CD8-positive, alpha-beta memory T cell (primary cell): Measurements from ENCODE around the gene HNRNPH1. TPM values are rescaled to one million over a fixed set of nuclear protein-coding genes. Genes with fewer than 3 reads are reported as not detected.
A peak's percentile ranks its signal among the peaks of the same experiment; 100 is the strongest.

ENCODE experiments used
- CTCF ChIA-PET: fragments of 350-600 bp; sonication (Branson Sonifier 250); formaldehyde crosslinking; loops from one replicate; lab custom pipeline; 2021; ENCODE audit warnings: antibody characterized with exemption; lab: Charles Lee
- POLR2A ChIA-PET: fragments of 350-600 bp; sonication (Branson Sonifier 250); formaldehyde crosslinking; loops from one replicate; lab custom pipeline; 2021; ENCODE audit warnings: antibody characterized with exemption; lab: Charles Lee
- DNase-seq, 5 donors: peaks; one replicate each; pipeline versions ENCODE4 v3.0.0 to v3.0.0-alpha.2; 2020 to 2022; ENCODE audit warnings: mixed read lengths in 1 of 5
- H3K27ac ChIP-seq: one replicate; pipeline ENCODE4 v1.7.0; 2013; ENCODE audit warnings: low read depth, mild to moderate bottlenecking, low read length, moderate library complexity
- H3K27me3 ChIP-seq: 2 replicates; pipeline ENCODE4 v1.7.0; 2013; ENCODE audit warnings: low read length, mild to moderate bottlenecking; ENCODE audit not compliant: insufficient read depth, poor library complexity, severe bottlenecking
- H3K36me3 ChIP-seq: 2 replicates; pipeline ENCODE4 v1.7.0; 2013; ENCODE audit warnings: mild to moderate bottlenecking, low read length, moderate library complexity; ENCODE audit not compliant: insufficient read depth
- H3K4me1 ChIP-seq: 2 replicates; pipeline ENCODE4 v1.7.0; 2013; ENCODE audit warnings: mild to moderate bottlenecking, low read length, moderate library complexity; ENCODE audit not compliant: insufficient read depth
- H3K4me3 ChIP-seq: 2 replicates; pipeline ENCODE4 v1.7.0; 2013; ENCODE audit warnings: mild to moderate bottlenecking, low read length
- H3K9me3 ChIP-seq: 2 replicates; pipeline ENCODE4 v1.7.0; 2013; ENCODE audit warnings: mild to moderate bottlenecking, low read length
- H3K27ac Mint-ChIP-seq, 8 donors: one replicate each; pipeline ENCODE4 v1.8.0; 2020 to 2021; ENCODE audit warnings: mixed read lengths in 8 of 8, mild to moderate bottlenecking in 6 of 8, inconsistent platforms in 3 of 8, moderate library complexity in 3 of 8
- H3K27me3 Mint-ChIP-seq, 2 donors: one replicate each; pipeline ENCODE4 v1.8.0; 2020 to 2021; ENCODE audit warnings: mixed read lengths in 2 of 2, mild to moderate bottlenecking in 1 of 2, moderate library complexity in 1 of 2
- H3K36me3 Mint-ChIP-seq, 3 donors: one replicate each; pipeline ENCODE4 v1.8.0; 2020 to 2021; ENCODE audit warnings: mixed read lengths in 3 of 3, inconsistent platforms in 1 of 3, mild to moderate bottlenecking in 1 of 3
- H3K4me1 Mint-ChIP-seq, 3 donors: one replicate each; pipeline ENCODE4 v1.8.0; 2020 to 2021; ENCODE audit warnings: mixed read lengths in 3 of 3, inconsistent platforms in 1 of 3, mild to moderate bottlenecking in 1 of 3
- H3K4me3 Mint-ChIP-seq, 7 donors: one replicate each; pipeline ENCODE4 v1.8.0; 2020 to 2021; ENCODE audit warnings: mixed read lengths in 7 of 7, mild to moderate bottlenecking in 6 of 7, moderate library complexity in 4 of 7, inconsistent platforms in 2 of 7
- H3K9me3 Mint-ChIP-seq, 5 donors: one replicate each; pipeline ENCODE4 v1.8.0; 2020 to 2022; ENCODE audit warnings: mixed read lengths in 5 of 5, mild to moderate bottlenecking in 3 of 5, moderate library complexity in 2 of 5, inconsistent platforms in 1 of 5
- polyA plus RNA-seq: library from polyadenylated mRNA; unstranded; fragments of 300-500 nt; fragmentation: Illumina TruSeq; gene quantifications from one replicate; pipeline ENCODE4 v1.2.3, GENCODE V29; 2021
- total RNA-seq, 2 experiments: library from RNA; stranded (reverse); gene quantifications; one replicate each; pipeline ENCODE4 v1.2.3, GENCODE V29; 2021

The HNRNPH1 gene
- total and polyA plus RNA-seq, 3 experiments from 2014 or later, result 103 to 961 (median 929) TPM

DNA sequence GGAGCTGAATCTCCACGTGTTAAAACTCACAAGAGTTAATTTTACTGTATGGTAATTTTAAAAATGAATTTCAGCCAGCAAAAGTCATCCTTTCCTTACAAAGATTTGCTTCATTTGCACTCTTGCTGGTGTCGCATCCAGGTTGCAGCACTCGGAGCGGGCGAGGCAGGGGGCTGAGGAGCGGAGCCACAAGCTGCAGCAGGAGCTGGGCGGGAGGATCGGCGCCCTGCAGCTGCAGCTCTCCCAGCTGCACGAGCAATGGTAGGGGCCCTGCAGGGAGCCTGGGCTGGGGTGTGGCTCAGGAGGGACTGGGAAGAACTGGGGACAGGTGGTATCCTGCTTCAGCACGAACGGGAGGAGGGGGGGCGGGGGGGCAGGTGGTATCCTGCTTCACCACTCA is 27.1 kb downstream of the HNRNPH1 start:
- CTCF ChIA-PET, result interaction anchor here (1.0 to 1.3 kb wide), 2 partner anchors 17 to 24 kb away, joined by 3 read pairs; no protein-coding TSS in a partner anchor
- no peak overlapping the region for H3K4me3 ChIP-seq
- no peak overlapping the region for H3K27ac ChIP-seq

DNA sequence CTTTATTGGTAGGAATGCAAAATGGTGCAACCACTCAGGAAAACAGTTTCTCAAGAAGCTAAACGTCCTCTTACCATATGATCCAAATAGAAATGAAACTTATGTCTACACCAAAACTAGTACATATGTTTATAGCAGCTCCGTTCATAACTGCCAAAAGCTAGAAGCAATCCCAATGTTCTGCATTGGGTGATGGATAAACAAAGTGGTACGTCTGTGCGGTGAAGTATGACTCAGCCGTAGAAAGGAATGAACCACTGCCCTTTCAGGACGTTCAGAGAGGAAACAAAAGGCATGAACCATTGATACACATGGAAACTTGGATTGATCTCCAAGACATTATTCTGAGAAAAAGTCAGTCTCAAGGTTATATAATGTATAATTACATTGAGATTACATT is 27.6 kb downstream of the HNRNPH1 start:
- H3K4me1 Mint-ChIP-seq, result peaks cover 0 to 1% (median 0%) of the 10 kb centered on the region in 3 donors
- Histone ChIP-seq H3K36me3 (peaks cover 33% of the 10 kb centered on the region), H3K4me3 (no peak overlapping the region), H3K27ac (no peak overlapping the region), H3K27me3 (no peaks in the 10 kb centered on the region), H3K9me3 (no peaks in the 10 kb centered on the region), H3K4me1 (no peaks in the 10 kb centered on the region)
- H3K9me3 Mint-ChIP-seq, result no peaks in the 10 kb centered on the region
- no peaks in the 10 kb centered on the region for H3K27me3 Mint-ChIP-seq
- H3K36me3 Mint-ChIP-seq, result peaks cover 14 to 81% (median 26%) of the 10 kb centered on the region in 3 donors
- ChIA-PET POLR2A (no interaction called here), CTCF (interaction anchor here (1.0 to 1.3 kb wide), 2 partner anchors 17 to 24 kb away, joined by 3 read pairs; no protein-coding TSS in a partner anchor)
- DNase-seq, result no peak
- H3K4me3 Mint-ChIP-seq, result no peak overlapping the region
- peak overlapping the region in 1 of 8 donors; percentile 35 for H3K27ac Mint-ChIP-seq

More for the DNA sequence above, 27.1 kb downstream of the HNRNPH1 start:
- H3K4me1 Mint-ChIP-seq, result peaks cover 0 to 1% (median 0%) of the 10 kb centered on the region in 3 donors
- Histone ChIP-seq H3K36me3 (peaks cover 33% of the 10 kb centered on the region), H3K9me3 (no peaks in the 10 kb centered on the region), H3K4me1 (no peaks in the 10 kb centered on the region), H3K27me3 (no peaks in the 10 kb centered on the region)
- POLR2A ChIA-PET, result no interaction called here
- H3K27ac Mint-ChIP-seq, result no peak overlapping the region
- no peaks in the 10 kb centered on the region for H3K9me3 Mint-ChIP-seq
- no peaks in the 10 kb centered on the region for H3K27me3 Mint-ChIP-seq
- H3K36me3 Mint-ChIP-seq, result peaks cover 14 to 83% (median 26%) of the 10 kb centered on the region in 3 donors
- H3K4me3 Mint-ChIP-seq, result no peak overlapping the region
- no peak for DNase-seq

DNA sequence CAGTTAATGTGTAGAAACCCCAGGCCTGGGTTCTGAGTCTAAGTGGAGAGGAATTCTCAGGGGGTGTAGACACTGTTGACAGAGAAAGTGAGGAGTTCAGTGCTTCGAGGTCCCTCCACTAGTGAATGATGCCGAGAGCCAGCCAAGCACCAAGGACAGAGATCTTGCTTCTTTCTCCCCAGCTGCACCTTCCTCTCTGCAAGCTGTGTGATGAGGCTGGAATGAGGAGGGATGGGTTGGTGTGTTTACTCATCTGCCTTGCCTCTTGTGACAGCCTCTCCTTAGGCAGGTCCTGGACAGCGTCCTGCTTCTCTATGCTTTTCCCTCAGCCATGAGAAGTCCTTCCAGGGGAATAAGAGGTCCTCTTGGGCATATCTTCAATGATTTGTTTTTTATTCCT is 35.3 kb downstream of the HNRNPH1 start:
- H3K27ac ChIP-seq, result no peak overlapping the region
- no peaks in the 10 kb centered on the region for H3K9me3 ChIP-seq
- no peak for DNase-seq
- no peaks in the 10 kb centered on the region for H3K27me3 ChIP-seq
- Mint-ChIP-seq H3K27ac (peak overlapping the region in 3 of 8 donors; percentile 30 to 67 (median 43)), H3K4me1 (no peaks in the 10 kb centered on the region), H3K4me3 (no peak overlapping the region), H3K36me3 (peaks cover 11 to 71% (median 21%) of the 10 kb centered on the region in 3 donors), H3K9me3 (no peaks in the 10 kb centered on the region), H3K27me3 (no peaks in the 10 kb centered on the region)
- ChIA-PET CTCF (no interaction called here), POLR2A (no interaction called here)
- H3K36me3 ChIP-seq, result peaks cover 12% of the 10 kb centered on the region
- no peak overlapping the region for H3K4me3 ChIP-seq
- no peaks in the 10 kb centered on the region for H3K4me1 ChIP-seq

DNA sequence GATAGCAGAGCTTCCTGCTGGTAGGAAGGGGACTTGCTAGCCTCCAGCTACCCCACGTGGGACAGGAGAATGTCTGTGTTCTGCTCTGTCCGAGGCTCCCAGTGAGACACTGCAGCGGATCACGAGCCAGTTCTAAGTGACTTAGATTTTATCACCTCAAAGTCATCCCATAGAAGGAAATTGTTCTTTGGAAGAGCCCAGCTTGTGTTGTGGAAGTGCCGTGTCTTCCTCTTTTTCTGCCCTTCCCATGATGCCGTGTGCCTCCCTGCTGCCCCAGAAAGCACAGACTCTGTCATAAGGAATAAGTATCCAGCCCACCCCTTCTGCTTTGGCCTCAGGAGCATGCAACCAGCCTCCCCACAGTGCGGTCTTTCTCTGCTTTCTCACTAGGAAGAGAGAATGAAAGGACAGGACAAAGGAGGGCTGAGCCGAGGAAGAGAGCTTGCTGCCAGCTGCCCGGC is 37.5 kb downstream of the HNRNPH1 start:
- no peak overlapping the region for H3K27ac ChIP-seq
- Mint-ChIP-seq H3K9me3 (no peaks in the 10 kb centered on the region), H3K27ac (peak overlapping the region in 1 of 8 donors; percentile 12), H3K27me3 (peaks cover 0 to 1% of the 10 kb centered on the region in 2 donors), H3K36me3 (peaks cover 4 to 67% (median 11%) of the 10 kb centered on the region in 3 donors), H3K4me1 (no peaks in the 10 kb centered on the region), H3K4me3 (no peak overlapping the region)
- no peak overlapping the region for H3K4me3 ChIP-seq
- no peaks in the 10 kb centered on the region for H3K4me1 ChIP-seq
- H3K9me3 ChIP-seq, result no peaks in the 10 kb centered on the region
- DNase-seq, result no peak
- POLR2A ChIA-PET, result no interaction called here
- peaks cover 4% of the 10 kb centered on the region for H3K36me3 ChIP-seq
- H3K27me3 ChIP-seq, result no peaks in the 10 kb centered on the region
- CTCF ChIA-PET, result no interaction called here

DNA sequence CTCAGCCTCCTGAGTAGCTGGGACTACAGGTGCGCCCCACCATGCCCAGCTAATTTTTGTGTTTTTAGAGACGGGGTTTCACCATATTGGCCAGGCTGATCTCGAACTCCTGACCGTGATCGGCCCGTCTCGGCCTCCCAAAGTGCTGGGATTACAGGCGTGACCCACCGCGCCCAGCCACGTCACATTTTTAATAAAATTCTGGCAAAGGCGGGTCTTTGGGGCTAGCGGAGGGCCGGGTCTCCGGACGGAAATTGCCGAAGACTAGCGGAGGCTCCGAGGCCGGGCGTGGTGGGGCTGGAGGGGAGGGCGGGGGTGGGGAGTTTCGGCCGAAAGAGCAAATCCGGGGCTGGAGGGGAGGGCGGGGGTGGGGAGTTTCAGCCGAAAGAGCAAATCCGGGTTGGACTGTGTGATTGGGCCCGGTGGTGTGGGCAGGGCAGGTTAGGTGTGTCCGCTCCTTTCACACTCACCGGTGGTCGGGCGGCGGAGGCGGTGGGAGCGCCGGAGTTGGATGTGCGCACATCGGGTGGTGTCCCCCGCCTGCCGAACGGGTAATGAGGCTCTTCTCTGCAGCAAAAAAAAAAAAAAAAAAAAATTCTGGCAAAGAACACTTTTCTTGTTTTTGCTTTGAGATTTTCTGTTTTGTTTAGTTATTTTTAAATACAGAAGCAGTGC is 46.0 kb downstream of the HNRNPH1 start:
- CTCF ChIA-PET, result interaction anchor here (1.1 kb wide), 1 partner anchor 14 kb away, joined by 3 read pairs; no protein-coding TSS in a partner anchor
- POLR2A ChIA-PET, result no interaction called here
- peaks cover 0 to 64% (median 6%) of the 10 kb centered on the region in 3 donors for H3K36me3 Mint-ChIP-seq
- H3K4me1 Mint-ChIP-seq, result no peaks in the 10 kb centered on the region
- no peak for DNase-seq
- H3K27me3 ChIP-seq, result no peaks in the 10 kb centered on the region
- no peaks in the 10 kb centered on the region for H3K9me3 Mint-ChIP-seq
- no peak overlapping the region for H3K4me3 ChIP-seq
- H3K27ac ChIP-seq, result no peak overlapping the region
- no peaks in the 10 kb centered on the region for H3K9me3 ChIP-seq
- no peak overlapping the region for H3K27ac Mint-ChIP-seq
- H3K4me1 ChIP-seq, result no peaks in the 10 kb centered on the region
- H3K36me3 ChIP-seq, result peaks cover 10% of the 10 kb centered on the region
- peaks cover 0 to 1% of the 10 kb centered on the region in 2 donors for H3K27me3 Mint-ChIP-seq
- no peak overlapping the region for H3K4me3 Mint-ChIP-seq

DNA sequence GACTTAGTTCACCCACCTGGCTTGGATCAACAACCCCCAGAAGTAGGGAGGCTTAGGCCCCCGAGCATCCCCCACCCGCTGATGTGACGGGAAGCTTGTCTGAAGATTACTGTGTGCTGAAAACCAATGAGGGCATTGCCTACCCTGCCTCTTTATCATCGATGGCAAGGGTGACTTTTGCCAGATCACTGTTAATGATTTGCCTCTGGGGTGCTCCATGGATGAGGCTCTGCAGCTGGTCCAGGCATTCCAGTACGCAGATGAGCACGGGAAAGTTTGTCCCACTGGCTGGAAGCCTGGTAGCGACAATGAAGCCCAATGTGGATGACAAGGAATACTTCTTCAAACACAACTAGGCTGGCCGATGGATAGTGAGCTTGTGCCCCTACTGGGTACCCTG is 51.1 kb downstream of the HNRNPH1 start:
- Mint-ChIP-seq H3K4me1 (peaks cover 0 to 2% (median 0%) of the 10 kb centered on the region in 3 donors), H3K27ac (peak overlapping the region in 1 of 8 donors; percentile 19), H3K36me3 (peaks cover 0 to 72% (median 14%) of the 10 kb centered on the region in 3 donors), H3K27me3 (no peaks in the 10 kb centered on the region), H3K4me3 (no peak overlapping the region), H3K9me3 (no peaks in the 10 kb centered on the region)
- Histone ChIP-seq H3K4me3 (no peak overlapping the region), H3K27me3 (no peaks in the 10 kb centered on the region), H3K4me1 (no peaks in the 10 kb centered on the region), H3K36me3 (peaks cover 28% of the 10 kb centered on the region), H3K27ac (no peak overlapping the region), H3K9me3 (no peaks in the 10 kb centered on the region)
- ChIA-PET POLR2A (no interaction called here), CTCF (interaction anchor here (1.2 kb wide), 1 partner anchor 23 kb away, joined by 3 read pairs; no protein-coding TSS in a partner anchor)
- no peak for DNase-seq

DNA sequence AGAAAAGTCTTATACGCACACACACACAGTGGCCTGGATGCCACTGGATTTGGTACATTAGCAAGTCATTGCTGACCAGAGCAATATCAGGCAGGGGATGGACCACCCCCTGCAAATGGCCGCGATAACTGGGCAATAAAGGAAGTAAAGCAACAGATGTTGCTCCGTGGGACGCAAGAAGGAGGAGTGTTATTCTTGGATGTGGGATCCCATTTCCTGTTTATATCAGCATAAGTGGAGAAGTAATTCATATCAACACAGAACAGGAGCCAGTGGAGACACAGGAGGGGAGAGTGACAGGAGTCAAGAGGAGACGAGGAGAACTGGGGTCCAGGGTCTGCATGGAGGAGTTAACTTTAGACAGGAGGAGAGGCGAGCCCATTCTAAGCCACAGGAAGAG is 54.8 kb downstream of the HNRNPH1 start:
- Histone ChIP-seq H3K9me3 (no peaks in the 10 kb centered on the region), H3K27me3 (no peaks in the 10 kb centered on the region), H3K27ac (no peak overlapping the region), H3K4me1 (no peaks in the 10 kb centered on the region), H3K4me3 (no peak overlapping the region), H3K36me3 (peaks cover 19% of the 10 kb centered on the region)
- DNase-seq, result no peak
- H3K9me3 Mint-ChIP-seq, result no peaks in the 10 kb centered on the region
- H3K36me3 Mint-ChIP-seq, result peaks cover 3 to 69% (median 13%) of the 10 kb centered on the region in 3 donors
- ChIA-PET CTCF (no interaction called here), POLR2A (no interaction called here)
- peak overlapping the region in 5 of 8 donors; percentile 42 to 78 (median 45) for H3K27ac Mint-ChIP-seq
- peaks cover 0 to 2% (median 0%) of the 10 kb centered on the region in 3 donors for H3K4me1 Mint-ChIP-seq
- H3K4me3 Mint-ChIP-seq, result no peak overlapping the region
- H3K27me3 Mint-ChIP-seq, result no peaks in the 10 kb centered on the region

DNA sequence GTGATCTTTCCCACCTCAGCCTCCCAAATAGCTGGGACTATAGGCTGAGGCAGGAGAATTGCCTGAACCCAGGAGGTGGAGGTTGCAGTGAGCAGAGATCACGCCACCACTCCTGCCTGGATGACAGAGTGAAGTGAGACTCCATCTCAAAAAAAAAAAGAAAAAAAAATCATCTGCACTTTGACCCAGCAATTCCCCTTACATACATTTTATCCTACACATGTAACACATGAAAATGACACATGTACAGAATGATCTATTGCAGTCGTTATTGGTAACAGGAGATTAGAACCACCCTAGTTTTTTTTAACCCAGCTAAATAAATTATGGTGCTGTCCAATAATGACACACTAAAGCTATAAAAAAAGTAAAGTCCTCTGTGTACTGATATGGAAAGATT is 58.9 kb downstream of the HNRNPH1 start:
- peak overlapping the region in 1 of 7 donors; percentile 34 for H3K4me3 Mint-ChIP-seq
- H3K9me3 ChIP-seq, result no peaks in the 10 kb centered on the region
- no peak overlapping the region for H3K27ac ChIP-seq
- H3K4me1 ChIP-seq, result peaks cover 5% of the 10 kb centered on the region
- peaks cover 19% of the 10 kb centered on the region for H3K36me3 ChIP-seq
- CTCF ChIA-PET, result interaction anchor here (1.3 kb wide), 1 partner anchor 59 kb away, joined by 3 read pairs; the partner anchor contains the start of gene HNRNPH1
- no peaks in the 10 kb centered on the region for H3K27me3 ChIP-seq
- POLR2A ChIA-PET, result interaction anchor here (0.6 kb wide), 1 partner anchor 53 kb away, joined by 3 read pairs; no protein-coding TSS in a partner anchor
- H3K9me3 Mint-ChIP-seq, result no peaks in the 10 kb centered on the region
- H3K27me3 Mint-ChIP-seq, result no peaks in the 10 kb centered on the region
- no peak overlapping the region for H3K27ac Mint-ChIP-seq
- no peak for DNase-seq
- H3K4me3 ChIP-seq, result no peak overlapping the region
- H3K4me1 Mint-ChIP-seq, result peaks cover 4 to 8% (median 5%) of the 10 kb centered on the region in 3 donors
- peaks cover 3 to 59% (median 13%) of the 10 kb centered on the region in 3 donors for H3K36me3 Mint-ChIP-seq
